Hematopoietic multipotent progenitor cell (in vitro differentiated cells): ENCODE data around the gene RCE1. TPM values are rescaled to one million over a fixed set of nuclear protein-coding genes. Genes with fewer than 3 reads are reported as not detected.
A peak's percentile ranks its signal among the peaks of the same experiment; 100 is the strongest.
"Not testable (repeated sequence)": the region's sequence is repeated elsewhere in the genome, so short reads cannot be mapped to it uniquely, and the experiment has no call there.

Experiments
- DNase-seq, 3 donors: peaks; one replicate each; pipeline ENCODE4 v3.0.0-alpha.2; 2011 to 2015; ENCODE audit warnings: low read depth in 2 of 3, low spot score in 2 of 3
- total RNA-seq: library from RNA; depleted of rRNA; stranded (reverse); fragments of >200 nt; gene quantifications from one replicate; pipeline ENCODE4 v1.2.3, GENCODE V29; 2012

RCE1 gene
- 30.4 TPM for total RNA-seq

GRCh38 chr11:66842896-66843775, at the start of gene RCE1:
Gene RCE1, plus strand, starts transcription at chr11:66843441. Its CDS starts 15 bp downstream, at chr11:66843456.
- peak; percentile 90 to 93 (median 92) for DNase-seq

DNA sequence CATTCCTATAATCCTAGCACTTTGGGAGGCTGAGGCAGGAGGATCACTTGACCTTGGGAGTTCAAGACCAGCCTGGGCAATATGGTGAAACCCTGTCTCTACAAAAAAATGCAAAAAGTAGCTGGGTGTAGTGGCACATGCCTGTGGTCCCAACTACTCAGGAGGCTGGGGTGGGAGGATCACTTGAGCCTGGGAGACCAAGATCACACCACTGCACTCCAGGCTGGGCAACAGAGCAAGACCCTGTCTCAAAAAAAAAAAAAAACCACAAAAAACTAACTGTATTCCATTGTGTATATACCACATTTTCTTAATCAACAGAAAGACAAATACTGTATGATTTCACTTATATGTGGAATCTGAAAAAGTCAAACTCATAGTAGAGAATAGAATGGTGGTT, 43.4 kb upstream of the RCE1 start:
- not testable (repeated sequence) for DNase-seq

DNA sequence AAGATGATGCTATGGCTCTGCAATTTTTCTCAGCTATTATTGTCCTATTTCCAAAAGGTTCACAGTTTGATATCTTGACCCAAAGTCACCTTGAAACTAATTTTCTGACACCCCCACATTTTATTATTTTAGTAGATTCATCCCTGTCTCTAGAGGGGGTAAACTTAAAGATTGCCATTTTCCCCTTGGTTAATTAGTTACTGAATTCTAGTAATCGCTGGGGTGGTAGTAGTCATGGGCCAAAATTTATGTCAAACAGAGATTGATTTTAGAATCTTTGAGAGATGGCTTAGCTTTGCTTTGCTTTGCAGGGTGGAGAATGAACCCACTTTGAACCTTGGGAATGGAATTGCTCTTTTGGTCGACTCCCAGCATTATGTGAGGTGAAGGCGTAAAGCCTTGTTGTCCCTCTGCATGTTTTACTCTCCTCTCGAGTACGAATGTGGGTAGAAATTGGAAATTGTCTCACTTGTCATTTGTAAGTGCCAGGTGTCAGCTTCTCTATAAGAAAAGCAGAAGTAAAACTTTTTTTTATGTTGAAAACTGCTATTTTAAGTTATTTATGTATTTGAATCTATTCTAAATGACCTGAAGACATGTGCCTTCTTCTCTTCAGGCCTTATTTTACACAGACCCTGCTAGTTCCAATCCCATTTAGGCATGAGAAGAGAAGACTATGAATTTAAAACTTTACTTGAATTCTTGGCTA, 42.4 kb upstream of the RCE1 start:
- no peak for DNase-seq

DNA sequence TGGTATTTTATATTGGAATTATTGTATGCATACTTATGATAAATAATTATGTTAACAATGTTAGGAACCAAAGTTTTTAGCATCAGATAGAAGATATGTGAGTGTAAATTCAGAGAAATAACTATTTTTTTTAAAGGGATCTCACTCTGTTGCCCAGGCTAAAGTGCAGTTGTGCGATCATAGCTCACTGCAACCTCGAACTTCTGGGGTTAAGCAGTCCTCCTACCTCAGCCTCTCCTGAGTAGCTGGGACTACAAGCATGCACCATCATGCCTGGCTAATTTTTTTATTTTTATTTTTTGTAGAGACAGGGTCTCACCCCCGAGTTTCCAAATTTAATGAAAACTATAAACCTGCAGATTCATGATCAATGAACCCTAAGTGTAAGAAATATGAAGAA, 33.6 kb upstream of the RCE1 start:
- DNase-seq, result no peak

DNA sequence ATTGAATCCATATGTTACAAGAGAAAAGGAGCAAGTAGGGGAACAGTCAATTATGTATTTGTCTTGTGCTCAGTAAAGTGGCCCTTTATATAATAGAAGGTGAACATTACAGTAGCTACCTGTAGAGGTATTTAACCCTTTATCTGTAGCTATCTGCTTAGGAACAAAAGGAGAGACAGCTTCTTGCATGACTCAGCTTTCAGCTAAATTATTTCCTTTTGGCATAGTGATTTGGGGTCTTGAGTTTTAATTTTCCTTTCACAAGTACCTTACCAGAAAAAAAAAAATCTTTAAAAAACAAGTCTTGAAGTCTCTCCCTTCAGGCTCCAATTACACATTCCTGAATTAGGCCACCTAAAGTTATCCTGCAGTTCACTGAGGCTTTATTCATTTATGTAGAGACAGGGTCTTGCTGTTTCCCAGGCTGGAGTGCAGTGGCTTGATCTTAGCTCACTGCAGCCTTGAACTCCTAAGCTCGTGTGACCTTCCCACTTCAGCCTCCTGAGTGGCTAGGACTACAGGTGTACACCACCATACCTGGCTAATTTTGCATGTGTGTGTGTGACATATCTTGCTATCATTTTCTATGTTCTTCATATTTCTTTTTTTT, 32.6 kb upstream of the RCE1 start:
- no peak for DNase-seq

- DNase-seq, result no peak
These were observed 28.6 kb upstream of the RCE1 start for GRCh38 chr11:66814678-66815077.

GRCh38 chr11:66815646-66816045, 27.6 kb upstream of the RCE1 start:
- DNase-seq, result no peak

- DNase-seq, result no peak
These were observed 24.8 kb upstream of the RCE1 start for GRCh38 chr11:66818231-66818955.

- no peak for DNase-seq
These were observed 22.9 kb upstream of the RCE1 start for GRCh38 chr11:66820381-66820780.

DNA sequence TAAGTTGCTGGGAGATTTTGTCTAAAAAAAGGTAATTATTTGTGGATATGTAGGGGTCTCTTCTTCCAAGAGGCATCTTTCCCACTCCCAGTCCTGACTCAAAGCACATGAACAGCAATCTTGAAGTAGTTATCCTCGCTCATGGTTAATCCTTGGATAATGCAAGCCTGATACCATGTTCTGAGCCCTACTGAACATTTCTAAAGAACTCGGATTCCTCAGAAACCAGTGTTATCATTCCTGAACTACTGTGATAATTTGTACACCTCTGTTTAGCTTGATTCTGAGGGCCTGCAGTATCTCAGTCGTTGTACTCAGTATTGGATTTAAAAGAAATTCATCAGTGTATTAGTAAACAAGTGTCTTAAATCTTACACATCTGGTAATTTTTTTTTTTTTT, 22.3 kb upstream of the RCE1 start:
- no peak for DNase-seq

DNA sequence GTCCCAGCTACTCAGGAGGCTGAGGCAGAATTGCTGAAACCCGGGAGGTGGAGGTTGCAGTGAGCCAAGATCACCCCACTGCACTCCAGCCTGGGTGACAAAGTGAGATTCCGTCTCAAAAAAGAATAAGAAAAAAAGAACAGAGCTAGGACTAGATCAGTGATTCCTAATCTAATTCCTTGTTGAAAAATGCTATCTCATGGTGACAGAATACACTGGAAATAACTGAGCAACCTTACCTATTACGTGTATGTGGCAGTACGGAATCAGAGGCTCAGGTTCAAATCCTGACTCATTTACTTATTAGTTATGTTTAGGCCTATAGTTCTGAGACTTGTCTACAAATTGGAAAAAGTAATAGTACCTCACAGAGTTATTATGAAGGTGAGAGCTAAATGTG, 19.5 kb upstream of the RCE1 start:
- DNase-seq, result no peak

DNA sequence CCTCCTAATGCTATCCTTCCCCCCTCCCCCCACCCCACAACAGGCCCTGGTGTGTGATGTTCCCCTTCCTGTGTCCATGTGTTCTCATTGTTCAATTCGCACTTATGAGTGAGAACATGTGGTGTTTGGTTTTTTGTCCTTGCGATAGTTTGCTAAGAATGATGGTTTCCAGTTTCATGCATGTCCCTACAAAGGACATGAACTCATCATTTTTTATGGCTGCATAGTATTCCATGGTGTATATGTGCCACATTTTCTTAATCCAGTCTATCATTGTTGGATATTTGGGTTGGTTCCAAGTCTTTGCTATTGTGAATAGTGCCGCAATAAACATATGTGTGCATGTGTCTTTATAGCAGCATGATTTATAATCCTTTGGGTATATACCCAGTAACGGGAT, 18.7 kb upstream of the RCE1 start:
- not testable (repeated sequence) for DNase-seq

GRCh38 chr11:66834539-66834845, 8.7 kb upstream of the RCE1 start:
- DNase-seq, result no peak

DNA sequence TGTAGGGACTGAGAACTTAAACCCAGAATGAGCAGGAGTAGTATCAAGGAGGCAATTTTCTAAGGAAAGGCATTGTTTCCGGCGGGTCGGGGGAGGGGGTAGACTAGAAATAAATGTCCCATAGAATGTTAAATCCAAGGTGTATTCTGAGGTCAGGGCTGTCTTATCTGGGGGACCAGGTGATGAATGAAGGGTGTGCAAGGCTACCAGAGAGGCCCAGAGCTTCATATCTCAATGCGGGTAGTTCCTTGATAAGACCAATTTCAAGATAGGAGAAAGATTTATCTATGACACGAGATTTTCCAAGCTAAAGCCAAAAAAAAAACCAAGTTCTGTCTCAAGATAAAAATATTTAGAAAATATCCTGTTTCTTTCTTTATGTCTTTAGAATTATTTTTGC, 8.3 kb upstream of the RCE1 start:
- DNase-seq, result no peak

- no peak for DNase-seq
These were observed 7.4 kb upstream of the RCE1 start for GRCh38 chr11:66835768-66836405.

DNA sequence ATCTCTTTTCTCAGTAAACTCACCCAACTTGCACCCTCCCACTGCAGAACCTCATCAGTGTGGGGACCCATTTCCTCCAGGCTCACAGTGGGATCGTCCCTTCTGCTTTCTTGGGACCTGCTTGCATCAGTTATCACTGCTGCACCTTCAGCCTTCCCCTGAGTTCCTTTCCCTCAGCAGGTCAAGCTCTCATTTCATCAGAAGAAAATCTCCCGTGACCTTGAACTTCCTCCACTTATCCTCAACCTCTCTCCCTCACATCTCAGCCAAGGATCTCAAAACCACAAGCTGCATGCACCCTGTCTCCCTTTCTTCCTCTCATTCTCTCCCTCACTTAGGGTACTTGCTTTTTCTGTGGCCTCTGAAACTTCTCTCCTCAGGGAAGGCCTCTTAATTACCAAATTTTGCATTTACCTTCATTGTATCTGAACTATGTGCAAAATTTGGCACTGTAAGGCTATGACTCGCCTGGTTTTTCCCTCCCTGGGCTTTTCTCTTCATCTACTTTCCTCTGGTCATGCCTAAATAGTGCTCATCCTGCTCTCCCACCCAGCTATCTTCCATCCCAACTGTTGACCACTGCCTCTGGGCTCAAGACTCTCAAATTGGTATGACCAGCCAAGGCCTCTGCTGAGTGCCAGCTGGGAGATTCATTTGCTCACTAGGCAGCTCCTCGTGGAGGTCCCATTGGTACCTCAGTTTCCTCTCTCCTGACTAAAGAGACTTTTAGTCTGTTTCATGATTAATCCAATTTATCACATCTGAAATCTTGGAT, 2.7 kb upstream of the RCE1 start:
- no peak for DNase-seq

DNA sequence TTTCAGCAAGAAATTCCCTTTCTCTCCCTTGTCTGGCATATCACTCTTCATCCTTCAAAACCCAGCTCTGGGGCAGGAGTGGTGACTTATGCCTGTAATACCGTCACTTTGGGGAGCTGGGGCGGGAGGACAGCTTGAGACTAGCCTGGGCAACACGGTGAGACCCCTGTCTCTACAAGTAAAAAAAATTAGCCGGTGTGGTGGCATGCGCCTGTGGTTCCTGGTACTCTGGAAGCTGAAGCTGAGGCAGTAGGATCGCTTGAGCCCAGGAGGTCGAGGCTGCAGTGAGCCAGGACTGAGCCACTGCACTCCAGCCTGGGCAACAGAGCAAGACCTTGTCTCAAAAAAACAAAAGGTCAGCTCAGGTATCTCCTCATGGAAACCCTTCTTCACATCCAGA, 1.4 kb upstream of the RCE1 start:
- no peak for DNase-seq

GRCh38 chr11:66842501-66842895, 743 bp upstream of the RCE1 start:
- DNase-seq, result no peak

DNA sequence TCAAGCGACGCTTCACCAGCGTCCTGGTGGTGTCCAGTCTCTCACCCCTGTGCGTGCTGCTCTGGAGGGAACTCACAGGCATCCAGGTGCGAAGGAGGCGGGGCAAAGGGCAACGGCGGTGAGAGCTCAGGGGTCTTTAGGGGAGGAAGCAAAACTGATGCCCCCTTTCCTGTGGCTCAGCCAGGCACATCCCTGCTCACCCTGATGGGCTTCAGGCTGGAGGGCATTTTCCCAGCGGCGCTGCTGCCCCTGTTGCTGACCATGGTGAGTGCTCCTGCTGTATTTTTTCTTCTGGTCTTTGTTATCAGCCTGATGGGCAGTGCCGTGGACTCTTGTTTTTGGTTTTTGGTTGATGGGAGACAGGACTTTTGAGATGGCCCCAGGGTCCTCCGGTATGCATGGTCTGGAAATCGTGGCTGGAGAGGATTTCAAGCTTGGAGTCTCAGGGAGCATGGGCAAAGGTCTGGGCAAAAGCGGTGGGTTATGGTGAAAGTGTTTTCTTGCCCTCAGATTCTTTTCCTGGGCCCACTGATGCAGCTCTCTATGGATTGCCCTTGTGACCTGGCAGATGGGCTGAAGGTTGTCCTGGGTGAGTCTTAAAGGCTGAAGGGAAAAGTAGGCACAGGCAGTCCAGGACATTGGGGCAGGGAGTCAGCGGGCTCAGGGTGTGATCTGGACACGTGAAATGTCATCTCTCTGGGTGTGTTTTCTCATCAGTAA, 695 bp downstream of the RCE1 start:
- DNase-seq, result no peak
